SHP77 treated with DMSO at 0.1 percent for 48 hours (cell line): Measurements from ENCODE around the gene CCDC122.

Experiments
- DNase-seq: peaks from one replicate; lab custom pipeline; 2025; lab: John Stamatoyannopoulos, UW

Gene CCDC122

GRCh38 chr13:43878892-43879754 lies at the start of gene CCDC122:
TSS of gene CCDC122 (minus strand) at chr13:43879740. CDS start at chr13:43869376, 10,364 bp downstream.
- DNase-seq, result no peak

- DNase-seq, result no peak
These were observed 45.2 kb upstream of the CCDC122 start for GRCh38 chr13:43924549-43925245.

GRCh38 chr13:43920965-43921674 lies 41.6 kb upstream of the CCDC122 start:
- DNase-seq, result no peak

GRCh38 chr13:43918636-43919035 lies 39.1 kb upstream of the CCDC122 start:
- no peak for DNase-seq

- no peak for DNase-seq
These were observed 37.3 kb upstream of the CCDC122 start for GRCh38 chr13:43916828-43917227.

GRCh38 chr13:43915451-43915850 lies 35.9 kb upstream of the CCDC122 start:
- DNase-seq, result no peak

- DNase-seq, result no peak
These were observed 32.3 kb upstream of the CCDC122 start for GRCh38 chr13:43911871-43912270.

GRCh38 chr13:43911278-43911677 lies 31.7 kb upstream of the CCDC122 start:
- DNase-seq, result no peak

- DNase-seq, result no peak
These were observed 31.3 kb upstream of the CCDC122 start for GRCh38 chr13:43910856-43911255.

GRCh38 chr13:43908156-43909126 lies 28.9 kb upstream of the CCDC122 start:
- no peak for DNase-seq

- DNase-seq, result peak; percentile 10
These were observed 26.0 kb upstream of the CCDC122 start for GRCh38 chr13:43905435-43906031.

- no peak for DNase-seq
These were observed 16.4 kb upstream of the CCDC122 start for GRCh38 chr13:43895940-43896339.

GRCh38 chr13:43894438-43894837 lies 14.9 kb upstream of the CCDC122 start:
- DNase-seq, result no peak

- no peak for DNase-seq
These were observed 4.7 kb upstream of the CCDC122 start for GRCh38 chr13:43884222-43884621.

GRCh38 chr13:43883631-43884030 lies 4.1 kb upstream of the CCDC122 start:
- DNase-seq, result no peak

GRCh38 chr13:43881580-43881979 lies 2.0 kb upstream of the CCDC122 start:
- DNase-seq, result no peak

GRCh38 chr13:43880926-43881325 lies 1.4 kb upstream of the CCDC122 start:
- DNase-seq, result no peak

GRCh38 chr13:43880214-43880855 lies 795 bp upstream of the CCDC122 start:
- no peak for DNase-seq

GRCh38 chr13:43879755-43880181 lies 228 bp upstream of the CCDC122 start, which contains the start of gene LACC1:
TSS of gene LACC1 (plus strand) at chr13:43879904. CDS start at chr13:43880986, 1,082 bp downstream.
- DNase-seq, result no peak

- no peak for DNase-seq
These were observed 1.8 kb downstream of the CCDC122 start for GRCh38 chr13:43877766-43878165.
